GM23338 (cell line): ENCODE results near the gene FAM200C. TPM values are rescaled to one million over a fixed set of nuclear protein-coding genes. Genes with fewer than 3 reads are reported as not detected.

Experiments
- ATAC-seq: fragments of 200-7000 bp; cut with Tn5 transposase; 3 replicates; pipeline ENCODE4 v1.9.1; 2020
- DNase-seq: peaks from one replicate; pipeline ENCODE4 v3.0.0-alpha.2; 2015; ENCODE audit warnings: low spot score
- H2AFZ ChIP-seq: fragments of 200-600 bp; sonication (generic); 2 replicates; pipeline ENCODE4 v1.8.0; 2016; ENCODE audit warnings: antibody characterized with exemption, mild to moderate bottlenecking, moderate library complexity
- H3F3A ChIP-seq: fragments of 200-600 bp; sonication (generic); replicated peaks from 2 replicates; pipeline ENCODE4 v1.8.0; 2017; ENCODE audit warnings: antibody characterized with exemption, mixed run types, low read depth
- H3K27ac ChIP-seq: fragments of 200-600 bp; sonication (generic); 2 replicates; pipeline ENCODE4 v1.6.1; 2016; ENCODE audit warnings: low read depth
- H3K27me3 ChIP-seq: fragments of 200-600 bp; sonication (generic); 2 replicates; pipeline ENCODE4 v1.8.0; 2016; ENCODE audit warnings: mild to moderate bottlenecking, mixed run types, moderate library complexity; ENCODE audit not compliant: insufficient read depth
- H3K36me3 ChIP-seq: fragments of 200-600 bp; sonication (generic); 2 replicates; pipeline ENCODE4 v1.8.0; 2016; ENCODE audit warnings: mild to moderate bottlenecking; ENCODE audit not compliant: insufficient read depth
- H3K4me1 ChIP-seq: fragments of 200-600 bp; sonication (generic); 2 replicates; pipeline ENCODE4 v1.8.0; 2016; ENCODE audit warnings: mild to moderate bottlenecking, moderate library complexity; ENCODE audit not compliant: insufficient read depth
- H3K4me2 ChIP-seq: fragments of 200-600 bp; sonication (generic); 2 replicates; pipeline ENCODE4 v1.7.1; 2017; ENCODE audit warnings: mixed run types
- H3K4me3 ChIP-seq: fragments of 200-600 bp; sonication (generic); 2 replicates; pipeline ENCODE4 v1.6.1; 2016; ENCODE audit warnings: mixed run types
- H3K79me2 ChIP-seq: fragments of 200-600 bp; sonication (generic); replicated peaks from 2 replicates; pipeline ENCODE4 v1.8.0; 2017; ENCODE audit warnings: mild to moderate bottlenecking; ENCODE audit not compliant: insufficient read depth
- H3K9me2 ChIP-seq: fragments of 200-600 bp; sonication (generic); 2 replicates; pipeline ENCODE4 v1.8.0; 2017; ENCODE audit not compliant: insufficient read depth
- H4K20me1 ChIP-seq: fragments of 200-600 bp; sonication (generic); replicated peaks from 2 replicates; pipeline ENCODE4 v1.8.0; 2017; ENCODE audit warnings: mild to moderate bottlenecking; ENCODE audit not compliant: insufficient read depth
- H3K27ac Mint-ChIP-seq: 2 replicates; pipeline ENCODE4 v1.8.0; 2020; ENCODE audit warnings: inconsistent platforms, mild to moderate bottlenecking, moderate library complexity, mixed read lengths
- H3K27me3 Mint-ChIP-seq: 3 replicates; pipeline ENCODE4 v1.8.0; 2022; ENCODE audit warnings: low read depth, mild to moderate bottlenecking, moderate library complexity, mixed read lengths, inconsistent platforms; ENCODE audit not compliant: insufficient read depth, poor library complexity
- H3K36me3 Mint-ChIP-seq: 3 replicates; pipeline ENCODE4 v1.8.0; 2021; ENCODE audit warnings: low read depth, mild to moderate bottlenecking, inconsistent platforms, moderate library complexity, mixed read lengths
- H3K4me1 Mint-ChIP-seq: 3 replicates; pipeline ENCODE4 v1.8.0; 2020; ENCODE audit warnings: mild to moderate bottlenecking, inconsistent platforms, mixed read lengths
- H3K4me3 Mint-ChIP-seq: 3 replicates; pipeline ENCODE4 v1.8.0; 2021; ENCODE audit warnings: moderate library complexity, mild to moderate bottlenecking, inconsistent platforms, mixed read lengths
- H3K9me3 Mint-ChIP-seq: 3 replicates; pipeline ENCODE4 v1.8.0; 2020; ENCODE audit warnings: moderate library complexity, mild to moderate bottlenecking, inconsistent platforms, mixed read lengths
- CREB1 ChIP-seq: fragments of 250-450 bp; sonication (Bioruptor Pico); IDR thresholded peaks from 2 replicates; pipeline ENCODE4 v1.5.0; 2020; ENCODE audit warnings: low read depth, mild to moderate bottlenecking, moderate library complexity
- EZH2 ChIP-seq: fragments of 200-600 bp; sonication (generic); IDR thresholded peaks from one replicate; pipeline ENCODE4 v1.8.0; 2017; ENCODE audit warnings: antibody characterized with exemption, mild to moderate bottlenecking, low read depth; ENCODE audit not compliant: unreplicated experiment
- EZH2phosphoT487 ChIP-seq: fragments of 200-600 bp; sonication (generic); IDR thresholded peaks from one replicate; pipeline ENCODE4 v1.8.1; 2018; ENCODE audit warnings: antibody characterized with exemption; ENCODE audit not compliant: unreplicated experiment
- JUNB ChIP-seq: IDR thresholded peaks from one replicate; pipeline ENCODE4 v1.6.1; 2016; ENCODE audit warnings: antibody characterized with exemption; ENCODE audit not compliant: unreplicated experiment
- NANOG ChIP-seq: IDR thresholded peaks from 2 replicates; pipeline ENCODE4 v1.6.1; 2016; ENCODE audit warnings: antibody characterized with exemption, borderline replicate concordance
- POLR2AphosphoS5 ChIP-seq: IDR thresholded peaks from 2 replicates; pipeline ENCODE4 v1.6.1; 2016; ENCODE audit warnings: antibody characterized with exemption, low read depth
- STAT1 ChIP-seq: IDR thresholded peaks from one replicate; pipeline ENCODE4 v1.6.1; 2016; ENCODE audit warnings: antibody characterized with exemption; ENCODE audit not compliant: unreplicated experiment
- ZNF114 ChIP-seq: fragments of 250-450 bp; sonication (Bioruptor Pico); IDR thresholded peaks from 2 replicates; pipeline ENCODE4 v1.5.0; 2020; ENCODE audit warnings: mild to moderate bottlenecking, moderate library complexity
- ZNF331 ChIP-seq: fragments of 250-450 bp; sonication (Bioruptor Pico); IDR thresholded peaks from 2 replicates; pipeline ENCODE4 v1.5.0; 2020; ENCODE audit warnings: low read depth, mild to moderate bottlenecking, moderate library complexity
- polyA plus RNA-seq: library from polyadenylated mRNA; unstranded; fragments of >200 nt; fragmentation: Nextera tagmentation; extraction: Ambion mirVana; gene quantifications from 2 replicates; pipeline ENCODE4 v1.2.1, GENCODE V29; 2016
- total RNA-seq: library from RNA; depleted of rRNA; stranded (reverse); fragments of >200 nt; shearing (Covaris generic); gene quantifications from 2 replicates; pipeline ENCODE4 v1.2.3, GENCODE V29; 2014
- TF ChIP-seq, protein P1 (sequence below), 2 experiments: fragments of 200-600 bp in 1 of 2; sonication (generic) in 1 of 2; conservative IDR thresholded peaks; 2 replicates each; pipeline versions ENCODE4 v1.5.1 to v1.6.1; 2016 to 2017; ENCODE audit warnings: antibody characterized with exemption in 2 of 2, low read depth in 2 of 2, mild to moderate bottlenecking in 2 of 2, moderate library complexity in 1 of 2
- TF ChIP-seq, protein P2 (sequence below): IDR thresholded peaks from 2 replicates; pipeline ENCODE4 v1.6.1; 2016; ENCODE audit warnings: antibody characterized with exemption
- TF ChIP-seq, protein P3 (sequence below): IDR thresholded peaks from one replicate; pipeline ENCODE4 v1.6.1; 2018; ENCODE audit warnings: antibody characterized with exemption; ENCODE audit not compliant: unreplicated experiment
- TF ChIP-seq, protein P4 (sequence below): fragments of 250-450 bp; sonication (Bioruptor Pico); IDR thresholded peaks from 2 replicates; pipeline ENCODE4 v1.5.0; 2020; ENCODE audit warnings: mild to moderate bottlenecking, moderate library complexity

FAM200C gene
- total and polyA plus RNA-seq, 2 experiments from 2014 or later = 4.6 to 6.9 TPM

DNA sequence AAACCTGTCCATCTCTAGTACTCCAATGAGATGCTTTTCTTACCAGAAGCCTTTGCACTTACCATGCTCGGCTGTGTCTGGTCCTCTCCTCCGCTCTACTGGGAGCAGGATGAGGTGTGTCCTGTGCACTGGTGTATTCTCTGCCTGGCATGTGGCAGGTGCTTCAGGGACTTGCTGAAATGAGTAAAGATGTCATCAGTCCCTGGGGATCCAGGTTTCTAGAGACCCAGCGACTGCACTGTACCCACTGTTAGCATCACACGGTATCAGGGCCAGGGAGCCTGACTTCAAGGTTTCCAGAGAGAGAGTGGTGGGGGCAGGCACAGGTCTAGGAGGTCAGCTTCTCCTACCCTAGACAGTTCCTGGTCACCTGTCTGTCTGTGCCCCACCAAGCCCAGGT, 32.3 kb upstream of the FAM200C start:
- H3K9me3 Mint-ChIP-seq = no peaks in the 10 kb centered on the region
- H3F3A ChIP-seq = no peaks in the 10 kb centered on the region
- no peaks in the 10 kb centered on the region for H3K4me1 ChIP-seq
- H3K9me2 ChIP-seq = no peaks in the 10 kb centered on the region
- H3K4me2 ChIP-seq = no peak overlapping the region
- no peak for TF ChIP-seq NANOG
- TF ChIP-seq, protein P1, sequence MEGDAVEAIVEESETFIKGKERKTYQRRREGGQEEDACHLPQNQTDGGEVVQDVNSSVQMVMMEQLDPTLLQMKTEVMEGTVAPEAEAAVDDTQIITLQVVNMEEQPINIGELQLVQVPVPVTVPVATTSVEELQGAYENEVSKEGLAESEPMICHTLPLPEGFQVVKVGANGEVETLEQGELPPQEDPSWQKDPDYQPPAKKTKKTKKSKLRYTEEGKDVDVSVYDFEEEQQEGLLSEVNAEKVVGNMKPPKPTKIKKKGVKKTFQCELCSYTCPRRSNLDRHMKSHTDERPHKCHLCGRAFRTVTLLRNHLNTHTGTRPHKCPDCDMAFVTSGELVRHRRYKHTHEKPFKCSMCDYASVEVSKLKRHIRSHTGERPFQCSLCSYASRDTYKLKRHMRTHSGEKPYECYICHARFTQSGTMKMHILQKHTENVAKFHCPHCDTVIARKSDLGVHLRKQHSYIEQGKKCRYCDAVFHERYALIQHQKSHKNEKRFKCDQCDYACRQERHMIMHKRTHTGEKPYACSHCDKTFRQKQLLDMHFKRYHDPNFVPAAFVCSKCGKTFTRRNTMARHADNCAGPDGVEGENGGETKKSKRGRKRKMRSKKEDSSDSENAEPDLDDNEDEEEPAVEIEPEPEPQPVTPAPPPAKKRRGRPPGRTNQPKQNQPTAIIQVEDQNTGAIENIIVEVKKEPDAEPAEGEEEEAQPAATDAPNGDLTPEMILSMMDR (conservative IDR thresholded peaks at IDR 0.05; ENCODE audit: low read depth in 2 of 2) = no peak
- TF ChIP-seq, protein P2, sequence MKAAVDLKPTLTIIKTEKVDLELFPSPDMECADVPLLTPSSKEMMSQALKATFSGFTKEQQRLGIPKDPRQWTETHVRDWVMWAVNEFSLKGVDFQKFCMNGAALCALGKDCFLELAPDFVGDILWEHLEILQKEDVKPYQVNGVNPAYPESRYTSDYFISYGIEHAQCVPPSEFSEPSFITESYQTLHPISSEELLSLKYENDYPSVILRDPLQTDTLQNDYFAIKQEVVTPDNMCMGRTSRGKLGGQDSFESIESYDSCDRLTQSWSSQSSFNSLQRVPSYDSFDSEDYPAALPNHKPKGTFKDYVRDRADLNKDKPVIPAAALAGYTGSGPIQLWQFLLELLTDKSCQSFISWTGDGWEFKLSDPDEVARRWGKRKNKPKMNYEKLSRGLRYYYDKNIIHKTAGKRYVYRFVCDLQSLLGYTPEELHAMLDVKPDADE = no peak
- TF ChIP-seq STAT1 = no peak
- no peak for TF ChIP-seq POLR2AphosphoS5
- no peak for TF ChIP-seq ZNF331 (CRISPR knock-in tag)
- TF ChIP-seq JUNB = no peak
- TF ChIP-seq CREB1 (CRISPR knock-in tag) = no peak
- TF ChIP-seq, protein P3, sequence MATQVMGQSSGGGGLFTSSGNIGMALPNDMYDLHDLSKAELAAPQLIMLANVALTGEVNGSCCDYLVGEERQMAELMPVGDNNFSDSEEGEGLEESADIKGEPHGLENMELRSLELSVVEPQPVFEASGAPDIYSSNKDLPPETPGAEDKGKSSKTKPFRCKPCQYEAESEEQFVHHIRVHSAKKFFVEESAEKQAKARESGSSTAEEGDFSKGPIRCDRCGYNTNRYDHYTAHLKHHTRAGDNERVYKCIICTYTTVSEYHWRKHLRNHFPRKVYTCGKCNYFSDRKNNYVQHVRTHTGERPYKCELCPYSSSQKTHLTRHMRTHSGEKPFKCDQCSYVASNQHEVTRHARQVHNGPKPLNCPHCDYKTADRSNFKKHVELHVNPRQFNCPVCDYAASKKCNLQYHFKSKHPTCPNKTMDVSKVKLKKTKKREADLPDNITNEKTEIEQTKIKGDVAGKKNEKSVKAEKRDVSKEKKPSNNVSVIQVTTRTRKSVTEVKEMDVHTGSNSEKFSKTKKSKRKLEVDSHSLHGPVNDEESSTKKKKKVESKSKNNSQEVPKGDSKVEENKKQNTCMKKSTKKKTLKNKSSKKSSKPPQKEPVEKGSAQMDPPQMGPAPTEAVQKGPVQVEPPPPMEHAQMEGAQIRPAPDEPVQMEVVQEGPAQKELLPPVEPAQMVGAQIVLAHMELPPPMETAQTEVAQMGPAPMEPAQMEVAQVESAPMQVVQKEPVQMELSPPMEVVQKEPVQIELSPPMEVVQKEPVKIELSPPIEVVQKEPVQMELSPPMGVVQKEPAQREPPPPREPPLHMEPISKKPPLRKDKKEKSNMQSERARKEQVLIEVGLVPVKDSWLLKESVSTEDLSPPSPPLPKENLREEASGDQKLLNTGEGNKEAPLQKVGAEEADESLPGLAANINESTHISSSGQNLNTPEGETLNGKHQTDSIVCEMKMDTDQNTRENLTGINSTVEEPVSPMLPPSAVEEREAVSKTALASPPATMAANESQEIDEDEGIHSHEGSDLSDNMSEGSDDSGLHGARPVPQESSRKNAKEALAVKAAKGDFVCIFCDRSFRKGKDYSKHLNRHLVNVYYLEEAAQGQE = no peak
- TF ChIP-seq EZH2 = no peak
- TF ChIP-seq, protein P4, sequence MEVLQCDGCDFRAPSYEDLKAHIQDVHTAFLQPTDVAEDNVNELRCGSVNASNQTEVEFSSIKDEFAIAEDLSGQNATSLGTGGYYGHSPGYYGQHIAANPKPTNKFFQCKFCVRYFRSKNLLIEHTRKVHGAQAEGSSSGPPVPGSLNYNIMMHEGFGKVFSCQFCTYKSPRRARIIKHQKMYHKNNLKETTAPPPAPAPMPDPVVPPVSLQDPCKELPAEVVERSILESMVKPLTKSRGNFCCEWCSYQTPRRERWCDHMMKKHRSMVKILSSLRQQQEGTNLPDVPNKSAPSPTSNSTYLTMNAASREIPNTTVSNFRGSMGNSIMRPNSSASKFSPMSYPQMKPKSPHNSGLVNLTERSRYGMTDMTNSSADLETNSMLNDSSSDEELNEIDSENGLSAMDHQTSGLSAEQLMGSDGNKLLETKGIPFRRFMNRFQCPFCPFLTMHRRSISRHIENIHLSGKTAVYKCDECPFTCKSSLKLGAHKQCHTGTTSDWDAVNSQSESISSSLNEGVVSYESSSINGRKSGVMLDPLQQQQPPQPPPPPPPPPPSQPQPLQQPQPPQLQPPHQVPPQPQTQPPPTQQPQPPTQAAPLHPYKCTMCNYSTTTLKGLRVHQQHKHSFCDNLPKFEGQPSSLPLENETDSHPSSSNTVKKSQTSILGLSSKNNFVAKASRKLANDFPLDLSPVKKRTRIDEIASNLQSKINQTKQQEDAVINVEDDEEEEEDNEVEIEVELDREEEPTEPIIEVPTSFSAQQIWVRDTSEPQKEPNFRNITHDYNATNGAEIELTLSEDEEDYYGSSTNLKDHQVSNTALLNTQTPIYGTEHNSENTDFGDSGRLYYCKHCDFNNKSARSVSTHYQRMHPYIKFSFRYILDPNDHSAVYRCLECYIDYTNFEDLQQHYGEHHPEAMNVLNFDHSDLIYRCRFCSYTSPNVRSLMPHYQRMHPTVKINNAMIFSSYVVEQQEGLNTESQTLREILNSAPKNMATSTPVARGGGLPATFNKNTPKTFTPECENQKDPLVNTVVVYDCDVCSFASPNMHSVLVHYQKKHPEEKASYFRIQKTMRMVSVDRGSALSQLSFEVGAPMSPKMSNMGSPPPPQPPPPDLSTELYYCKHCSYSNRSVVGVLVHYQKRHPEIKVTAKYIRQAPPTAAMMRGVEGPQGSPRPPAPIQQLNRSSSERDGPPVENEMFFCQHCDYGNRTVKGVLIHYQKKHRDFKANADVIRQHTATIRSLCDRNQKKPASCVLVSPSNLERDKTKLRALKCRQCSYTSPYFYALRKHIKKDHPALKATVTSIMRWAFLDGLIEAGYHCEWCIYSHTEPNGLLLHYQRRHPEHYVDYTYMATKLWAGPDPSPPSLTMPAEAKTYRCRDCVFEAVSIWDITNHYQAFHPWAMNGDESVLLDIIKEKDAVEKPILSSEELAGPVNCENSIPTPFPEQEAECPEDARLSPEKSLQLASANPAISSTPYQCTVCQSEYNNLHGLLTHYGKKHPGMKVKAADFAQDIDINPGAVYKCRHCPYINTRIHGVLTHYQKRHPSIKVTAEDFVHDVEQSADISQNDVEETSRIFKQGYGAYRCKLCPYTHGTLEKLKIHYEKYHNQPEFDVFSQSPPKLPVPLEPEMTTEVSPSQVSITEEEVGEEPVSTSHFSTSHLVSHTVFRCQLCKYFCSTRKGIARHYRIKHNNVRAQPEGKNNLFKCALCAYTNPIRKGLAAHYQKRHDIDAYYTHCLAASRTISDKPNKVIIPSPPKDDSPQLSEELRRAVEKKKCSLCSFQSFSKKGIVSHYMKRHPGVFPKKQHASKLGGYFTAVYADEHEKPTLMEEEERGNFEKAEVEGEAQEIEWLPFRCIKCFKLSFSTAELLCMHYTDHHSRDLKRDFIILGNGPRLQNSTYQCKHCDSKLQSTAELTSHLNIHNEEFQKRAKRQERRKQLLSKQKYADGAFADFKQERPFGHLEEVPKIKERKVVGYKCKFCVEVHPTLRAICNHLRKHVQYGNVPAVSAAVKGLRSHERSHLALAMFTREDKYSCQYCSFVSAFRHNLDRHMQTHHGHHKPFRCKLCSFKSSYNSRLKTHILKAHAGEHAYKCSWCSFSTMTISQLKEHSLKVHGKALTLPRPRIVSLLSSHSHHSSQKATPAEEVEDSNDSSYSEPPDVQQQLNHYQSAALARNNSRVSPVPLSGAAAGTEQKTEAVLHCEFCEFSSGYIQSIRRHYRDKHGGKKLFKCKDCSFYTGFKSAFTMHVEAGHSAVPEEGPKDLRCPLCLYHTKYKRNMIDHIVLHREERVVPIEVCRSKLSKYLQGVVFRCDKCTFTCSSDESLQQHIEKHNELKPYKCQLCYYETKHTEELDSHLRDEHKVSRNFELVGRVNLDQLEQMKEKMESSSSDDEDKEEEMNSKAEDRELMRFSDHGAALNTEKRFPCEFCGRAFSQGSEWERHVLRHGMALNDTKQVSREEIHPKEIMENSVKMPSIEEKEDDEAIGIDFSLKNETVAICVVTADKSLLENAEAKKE (CRISPR knock-in tag) = no peak
- TF ChIP-seq ZNF114 (CRISPR knock-in tag) = no peak
- no peak for TF ChIP-seq EZH2phosphoT487
- no peaks in the 10 kb centered on the region for H3K27me3 ChIP-seq
- no peak for ATAC-seq
- no peak overlapping the region for H3K4me3 Mint-ChIP-seq
- no peak overlapping the region for H3K27ac Mint-ChIP-seq
- H4K20me1 ChIP-seq = no peaks in the 10 kb centered on the region
- H3K4me3 ChIP-seq = no peak overlapping the region
- no peak for DNase-seq
- no peaks in the 10 kb centered on the region for H3K4me1 Mint-ChIP-seq
- H2AFZ ChIP-seq = no peak overlapping the region
- no peaks in the 10 kb centered on the region for H3K79me2 ChIP-seq
- peaks cover 16% of the 10 kb centered on the region for H3K36me3 ChIP-seq
- no peak overlapping the region for H3K27ac ChIP-seq
- no peaks in the 10 kb centered on the region for H3K27me3 Mint-ChIP-seq
- H3K36me3 Mint-ChIP-seq = peaks cover 21% of the 10 kb centered on the region
